SH-SY5Y (cell line): ENCODE data around the gene CASKIN2.

Source experiments
- GATA2 ChIP-seq: IDR thresholded peaks from 2 replicates; pipeline ENCODE4 v1.6.1; 2011; ENCODE audit warnings: mild to moderate bottlenecking, low read depth, low read length
- GATA3 ChIP-seq: IDR thresholded peaks from 2 replicates; pipeline ENCODE4 v1.6.1; 2011; ENCODE audit warnings: low read depth, mild to moderate bottlenecking, low read length, moderate library complexity

The CASKIN2 gene

GRCh38 chr17:75517297-75517865 lies 2.0 kb upstream of the CASKIN2 start:
- TF ChIP-seq GATA2, result no peak
- TF ChIP-seq GATA3, result no peak

GRCh38 chr17:75516619-75517296 lies 1.4 kb upstream of the CASKIN2 start:
- TF ChIP-seq GATA2 (no peak), GATA3 (no peak)

GRCh38 chr17:75516255-75516618 lies 900 bp upstream of the CASKIN2 start, which contains the start of gene TSEN54:
Gene TSEN54 (plus strand): TSS chr17:75516528. CDS start chr17:75516561, 33 bp downstream.
- no peak for TF ChIP-seq GATA2

- TF ChIP-seq GATA2 (no peak; the same call in 1 of the 2 replicates), GATA3 (no peak)
Measured at GRCh38 chr17:75514919-75515495, 330 bp downstream of the CASKIN2 start.

- TF ChIP-seq GATA2 (no peak), GATA3 (no peak)
Measured at GRCh38 chr17:75514299-75514918, 928 bp downstream of the CASKIN2 start.

- TF ChIP-seq GATA3 (no peak), GATA2 (no peak)
Measured at GRCh38 chr17:75513641-75514000, 1.7 kb downstream of the CASKIN2 start.

GRCh38 chr17:75512926-75513640 lies 2.3 kb downstream of the CASKIN2 start:
- TF ChIP-seq GATA3, result no peak
- no peak for TF ChIP-seq GATA2

GRCh38 chr17:75511610-75512575 lies 3.4 kb downstream of the CASKIN2 start:
- no peak for TF ChIP-seq GATA3
- no peak for TF ChIP-seq GATA2

GRCh38 chr17:75511270-75511609 lies 4.1 kb downstream of the CASKIN2 start:
- TF ChIP-seq GATA3 (no peak), GATA2 (no peak)

- no peak for TF ChIP-seq GATA3
- TF ChIP-seq GATA2, result no peak
Measured at GRCh38 chr17:75509528-75510258, 5.6 kb downstream of the CASKIN2 start.

- TF ChIP-seq GATA3, result no peak
- TF ChIP-seq GATA2, result no peak
Measured at GRCh38 chr17:75508931-75509361, 6.4 kb downstream of the CASKIN2 start.

GRCh38 chr17:75507733-75508719 lies 7.3 kb downstream of the CASKIN2 start:
- TF ChIP-seq GATA2, result no peak
- no peak for TF ChIP-seq GATA3
